ENCODE measurements around the gene ARMC7.
"Not testable (repeated sequence)": the region's sequence is repeated elsewhere in the genome, so short reads cannot be mapped to it uniquely, and the experiment has no call there.

ARMC7 gene

DNA sequence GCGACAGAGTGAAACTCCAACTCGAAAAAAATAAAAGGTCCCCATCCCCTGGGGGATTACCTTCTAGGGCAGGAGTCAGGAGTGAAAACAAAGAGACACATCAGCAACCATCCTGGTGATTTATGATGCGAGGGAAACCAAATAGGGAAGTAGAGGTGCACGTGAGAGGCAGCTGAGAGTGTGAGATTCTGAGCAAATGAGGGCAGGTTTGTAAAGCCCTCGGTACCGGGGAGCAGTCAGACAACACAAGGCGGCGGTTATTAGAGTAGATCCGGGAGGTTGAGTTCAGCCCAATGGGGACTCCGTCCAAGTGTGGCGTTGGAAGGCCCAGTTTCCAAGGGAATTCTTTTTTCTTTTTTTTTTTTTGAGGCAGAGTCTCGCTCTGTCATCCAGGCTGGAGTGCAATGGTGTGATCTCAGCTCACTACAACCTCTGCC, 7.4 kb upstream of the ARMC7 start:
- DNase-seq (ENCODE audit: low spot score): no peak

DNA sequence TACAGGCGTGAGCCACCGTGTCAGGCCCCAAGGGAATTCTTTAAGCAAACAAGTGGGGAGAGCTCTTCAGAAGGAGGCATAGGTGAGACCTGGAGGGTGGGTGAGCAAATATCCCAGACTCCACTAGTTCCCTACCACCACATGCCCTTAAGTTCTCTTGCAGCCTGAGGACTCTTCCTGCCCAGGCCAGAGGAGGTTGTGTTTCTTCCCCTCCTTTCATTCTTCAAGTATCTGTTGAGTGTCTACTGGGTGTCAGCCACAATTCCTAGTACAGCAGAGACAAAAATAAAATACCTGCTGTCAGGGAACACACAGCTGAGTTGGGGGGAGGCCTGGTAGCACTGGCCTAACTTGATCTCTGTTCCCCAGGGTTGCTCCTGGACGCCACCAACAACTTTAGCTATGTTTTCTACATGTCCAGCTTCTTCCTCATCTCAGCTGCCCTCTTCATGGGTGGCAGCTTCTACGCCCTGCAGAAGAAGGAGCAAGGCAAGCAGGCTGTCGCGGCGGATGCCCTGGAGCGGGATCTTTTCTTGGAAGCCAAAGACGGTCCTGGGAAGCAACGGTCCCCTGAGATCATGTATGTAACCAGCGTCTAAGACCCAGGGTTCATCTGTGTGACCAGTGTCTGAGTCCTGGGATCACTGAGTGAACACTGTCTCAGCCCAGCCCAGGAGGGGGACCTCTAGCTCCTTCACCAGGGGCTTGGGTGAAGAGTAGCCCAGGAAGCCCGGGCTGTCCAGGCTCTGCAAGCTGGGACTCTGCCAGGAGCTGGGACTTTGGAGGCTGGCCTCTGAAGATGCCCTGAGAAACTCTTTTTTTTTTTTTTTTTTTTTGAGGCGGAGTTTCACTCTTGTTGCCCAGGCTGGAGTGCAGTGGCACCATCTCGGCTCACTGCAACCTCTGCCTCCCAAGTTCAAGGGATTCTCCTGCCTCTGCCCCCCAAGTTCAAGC, 5.9 kb upstream of the ARMC7 start:
- DNase-seq (ENCODE audit: low spot score): no peak

DNA sequence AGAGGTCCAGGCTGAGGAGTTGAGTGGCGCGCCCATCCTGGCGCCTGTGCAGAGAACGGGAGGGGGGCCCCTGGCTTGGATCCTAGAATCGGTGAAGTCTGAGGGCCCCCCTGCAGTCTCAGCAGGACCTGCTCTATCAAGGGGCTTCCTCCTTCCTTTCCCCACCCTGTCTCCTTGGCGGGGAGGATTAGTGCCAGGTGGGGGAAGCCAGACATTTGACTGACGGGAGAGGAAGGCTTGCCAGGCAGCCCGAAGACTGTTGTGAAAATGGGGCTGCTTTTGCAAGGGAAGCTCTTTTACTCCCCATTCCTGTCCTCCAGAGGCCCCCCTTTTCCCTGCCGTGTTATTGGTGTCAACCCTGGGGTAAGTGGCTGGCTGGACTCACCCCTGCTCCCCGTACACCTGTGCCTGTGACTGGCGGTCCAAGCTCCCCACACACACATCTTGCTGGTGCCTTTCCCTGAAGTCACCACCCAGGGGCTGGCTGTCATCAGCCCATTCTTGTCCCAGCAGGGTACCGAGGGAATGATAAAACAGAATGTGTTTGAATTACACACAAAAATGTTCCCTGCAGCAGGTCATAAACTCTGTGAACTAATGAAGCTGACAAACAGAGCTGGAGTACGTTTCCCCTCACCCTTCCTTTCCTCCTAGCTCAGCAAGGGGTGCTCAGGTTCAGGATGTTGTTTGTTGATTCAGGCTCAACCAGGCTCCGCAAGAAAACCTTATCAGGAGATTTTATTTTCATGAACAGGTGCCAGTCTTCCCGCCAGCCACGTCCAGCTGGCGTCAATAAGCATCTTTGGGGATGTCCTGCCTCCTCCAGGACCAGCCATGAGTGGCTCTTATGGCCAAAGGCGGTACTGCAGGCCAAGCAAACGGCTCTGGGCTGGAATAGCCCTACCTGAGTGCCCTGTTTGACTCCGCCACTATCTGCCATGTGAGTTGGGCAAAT, 4.4 kb upstream of the ARMC7 start:
- DNase-seq (ENCODE audit: low spot score): no peak

DNA sequence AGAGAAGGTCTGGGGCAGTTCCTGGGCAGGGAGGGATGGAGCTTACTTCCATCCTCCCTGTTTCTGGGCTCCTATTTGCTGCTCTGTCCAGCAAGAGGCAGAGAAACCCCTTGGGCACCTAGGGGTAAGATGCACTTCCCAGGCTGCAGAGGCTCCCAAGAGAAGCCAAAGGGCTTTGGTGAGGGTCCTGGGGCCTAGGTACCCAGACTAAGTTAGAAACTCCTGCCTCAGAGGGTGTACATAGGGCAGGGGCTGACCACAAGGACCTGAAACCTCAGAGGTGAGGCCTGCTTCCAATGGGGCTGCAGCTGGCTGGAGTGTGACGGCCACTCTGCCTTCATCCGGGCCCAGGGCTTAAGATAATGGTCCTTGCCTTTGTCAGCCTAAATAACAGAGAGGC, 1.6 kb upstream of the ARMC7 start:
- DNase-seq (ENCODE audit: low spot score): no peak

DNA sequence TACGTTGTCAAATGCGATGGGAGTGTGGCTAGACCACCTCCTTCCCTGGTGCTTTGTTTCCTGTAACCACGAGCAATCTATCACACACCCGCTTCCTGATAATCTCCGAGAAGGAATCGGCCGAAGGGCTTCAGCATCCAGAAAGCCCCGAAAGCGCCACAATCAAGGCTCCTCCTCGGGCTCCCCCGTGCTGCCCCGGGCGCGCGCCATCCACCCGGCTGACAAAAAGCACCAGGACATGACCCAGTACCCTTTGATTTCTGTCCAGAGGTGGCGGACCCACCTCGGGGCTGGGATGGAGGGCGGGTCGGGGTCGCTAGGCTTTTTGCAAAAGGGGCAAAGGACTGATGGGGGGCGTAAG, 743 bp upstream of the ARMC7 start:
- no peak for DNase-seq (ENCODE audit: low spot score)

DNA sequence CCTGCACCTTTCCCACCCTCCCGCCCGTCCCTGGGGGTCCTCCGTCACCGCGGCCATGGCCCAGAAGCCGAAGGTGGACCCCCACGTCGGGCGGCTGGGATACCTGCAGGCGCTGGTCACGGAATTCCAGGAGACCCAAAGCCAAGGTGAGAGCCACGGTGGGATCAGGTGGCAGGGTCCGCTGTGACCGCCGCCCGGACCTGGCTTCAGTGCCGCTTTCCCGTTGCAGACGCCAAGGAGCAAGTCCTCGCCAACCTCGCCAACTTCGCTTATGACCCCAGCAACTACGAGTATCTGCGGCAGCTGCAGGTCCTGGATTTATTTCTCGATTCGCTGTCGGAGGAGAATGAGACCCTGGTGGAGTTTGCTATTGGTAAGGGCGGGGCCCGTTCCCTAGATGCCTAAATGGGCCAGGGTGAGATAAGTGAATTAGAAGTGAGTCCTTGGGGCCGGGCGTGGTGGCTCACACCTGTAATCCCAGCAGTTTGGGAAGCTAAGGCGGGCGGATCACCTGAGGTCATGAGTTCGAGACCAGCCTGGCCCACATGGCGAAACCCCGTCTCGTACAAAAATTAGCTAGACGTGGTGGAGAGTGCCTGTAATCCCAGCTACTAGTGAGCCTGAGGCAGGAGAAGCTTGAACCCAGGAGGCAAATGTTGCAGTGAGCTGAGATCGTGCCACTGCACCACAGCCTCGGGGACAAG, 617 bp downstream of the ARMC7 start:
- no peak for DNase-seq (ENCODE audit: low spot score)

DNA sequence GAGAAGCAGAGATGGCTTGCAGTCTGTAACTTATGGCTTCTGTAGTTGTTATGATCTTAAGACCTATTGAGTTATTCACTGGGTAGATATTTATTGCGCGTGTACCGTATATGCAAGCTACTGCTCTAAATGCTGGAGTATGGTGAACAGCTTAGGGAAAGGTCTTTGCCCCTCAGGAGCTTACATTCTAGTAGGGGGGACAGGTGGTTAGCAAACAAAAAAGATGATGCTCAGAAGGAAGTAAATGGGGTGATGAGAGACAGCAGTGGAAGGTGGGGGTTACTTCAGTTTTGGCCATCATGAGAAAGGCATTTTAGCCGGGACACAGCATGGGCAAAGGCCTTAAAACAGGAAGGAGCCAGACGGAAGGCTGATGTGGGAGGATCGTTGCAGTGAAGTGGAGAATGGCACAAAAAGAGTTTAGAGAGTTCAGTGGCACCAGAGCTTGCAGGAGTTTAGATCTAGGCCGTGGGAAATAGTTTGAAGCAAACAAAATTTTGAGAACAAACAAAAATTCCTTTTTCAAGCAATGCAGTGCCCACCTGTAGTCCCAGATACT, 2.1 kb downstream of the ARMC7 start:
- no peak for DNase-seq (ENCODE audit: low spot score)

DNA sequence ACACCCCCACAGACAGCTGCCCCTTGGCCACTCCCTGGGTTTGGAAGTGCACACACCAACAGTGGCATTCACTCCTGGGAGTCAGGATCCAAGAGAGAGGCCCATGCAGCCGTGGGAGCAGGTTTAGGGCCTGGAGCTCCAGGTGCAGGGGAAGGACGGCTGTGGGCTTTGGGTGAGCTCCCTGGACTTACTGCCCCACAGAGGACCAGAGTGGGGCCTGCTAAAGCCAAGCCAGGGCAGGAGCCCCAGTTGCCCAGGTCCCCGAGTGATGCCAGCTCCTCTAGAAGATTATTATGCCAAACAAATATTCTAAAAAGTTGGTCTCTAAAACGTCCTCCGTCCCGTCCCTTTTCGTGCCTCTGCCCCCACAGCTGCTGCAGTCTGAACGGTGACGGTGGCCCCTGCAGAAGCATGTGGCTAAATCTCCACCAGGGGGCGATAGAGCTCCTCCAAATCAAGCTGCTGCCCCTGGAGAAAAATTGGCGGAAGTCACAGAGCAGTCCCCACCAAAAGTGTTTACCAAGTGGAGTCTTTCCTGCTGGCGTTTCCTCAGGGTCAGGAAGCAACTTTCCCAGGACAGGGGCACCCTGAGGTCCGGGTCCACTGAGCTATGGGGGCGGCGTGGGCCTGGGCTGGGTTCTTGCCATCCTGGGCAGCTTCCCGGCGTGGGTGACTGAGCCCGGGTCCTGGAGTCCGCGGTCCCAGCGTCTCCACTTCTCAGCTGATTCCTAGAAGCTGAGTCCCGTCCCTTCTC, 4.2 kb downstream of the ARMC7 start:
- peak; percentile 91 for DNase-seq (ENCODE audit: low spot score)

DNA sequence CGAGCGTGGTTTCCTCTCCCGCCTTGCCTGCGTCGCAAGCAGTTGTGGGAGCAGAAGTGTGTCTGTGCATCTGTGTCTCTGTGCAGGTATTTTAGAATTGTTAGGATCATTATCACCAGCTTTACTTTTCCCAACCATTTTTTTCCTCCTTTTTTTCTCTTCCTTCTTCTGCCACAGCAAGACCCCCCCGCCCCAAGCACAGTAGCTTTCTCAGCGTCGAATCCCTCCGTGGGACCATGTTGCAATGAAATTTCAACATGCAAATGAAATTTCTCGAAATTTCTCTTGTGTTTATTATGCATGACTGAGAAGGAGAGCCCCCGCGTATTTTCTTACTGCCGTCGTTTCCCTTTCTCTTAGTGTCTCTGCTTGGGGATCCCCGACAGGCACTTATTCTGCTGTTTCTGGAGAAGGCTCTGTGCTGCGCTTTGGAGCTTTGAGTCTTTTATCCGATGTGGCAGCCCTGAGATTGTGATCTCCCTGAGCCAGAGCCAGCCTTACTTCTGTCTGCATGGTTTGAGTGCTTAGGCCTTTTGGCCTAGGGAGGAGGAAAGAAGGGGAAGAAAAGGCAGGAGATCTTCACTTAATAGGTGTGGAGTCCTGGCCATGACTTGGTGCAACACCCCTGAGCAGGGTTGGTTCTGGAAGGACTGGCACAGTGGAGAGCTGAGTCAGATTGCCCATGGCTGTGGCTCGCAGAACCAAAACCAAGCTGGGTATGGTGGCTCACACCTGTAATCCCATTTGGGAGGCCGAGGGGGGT, 5.0 kb downstream of the ARMC7 start:
- no peak for DNase-seq (ENCODE audit: low spot score)

DNA sequence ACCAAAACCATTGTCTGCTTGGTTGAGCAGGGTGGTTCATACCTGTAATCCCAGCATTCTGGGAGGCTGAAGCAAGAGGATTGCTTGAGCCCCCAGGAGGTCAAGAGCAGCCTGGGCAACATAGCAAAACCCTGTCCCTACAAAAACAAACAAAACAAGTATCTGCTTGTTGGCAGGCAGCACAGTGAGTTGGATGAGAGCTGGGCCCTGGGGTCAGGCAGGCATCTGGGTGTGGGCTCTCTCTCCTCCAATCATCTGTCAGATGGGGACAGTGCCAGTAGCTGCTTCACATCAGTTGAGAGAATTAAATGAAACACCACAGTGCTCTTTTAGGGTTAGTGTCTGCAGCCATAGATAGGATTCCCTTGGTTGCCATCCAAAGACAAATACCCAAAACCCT, 5.8 kb downstream of the ARMC7 start:
- DNase-seq (ENCODE audit: low spot score): no peak

DNA sequence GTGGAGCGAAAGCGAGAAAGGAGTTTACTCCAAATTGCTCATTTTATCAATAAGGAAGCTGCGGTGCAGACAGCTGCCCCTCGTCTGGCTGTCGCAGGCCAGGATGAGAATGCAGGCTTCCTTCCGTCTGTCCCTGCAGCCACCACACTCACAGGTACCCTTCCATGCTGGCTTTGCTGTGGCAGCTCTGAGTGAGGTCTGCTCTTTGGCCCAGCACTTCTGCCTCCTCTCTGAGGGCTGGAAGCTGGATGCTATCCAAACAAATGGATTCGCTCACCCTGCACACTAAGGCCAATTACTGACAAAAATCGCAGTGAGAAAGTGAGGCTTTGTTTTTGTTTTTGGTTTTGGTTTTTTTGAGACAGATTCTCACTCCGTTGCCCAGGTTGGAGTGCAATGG, 7.0 kb downstream of the ARMC7 start:
- DNase-seq (ENCODE audit: low spot score): no peak

DNA sequence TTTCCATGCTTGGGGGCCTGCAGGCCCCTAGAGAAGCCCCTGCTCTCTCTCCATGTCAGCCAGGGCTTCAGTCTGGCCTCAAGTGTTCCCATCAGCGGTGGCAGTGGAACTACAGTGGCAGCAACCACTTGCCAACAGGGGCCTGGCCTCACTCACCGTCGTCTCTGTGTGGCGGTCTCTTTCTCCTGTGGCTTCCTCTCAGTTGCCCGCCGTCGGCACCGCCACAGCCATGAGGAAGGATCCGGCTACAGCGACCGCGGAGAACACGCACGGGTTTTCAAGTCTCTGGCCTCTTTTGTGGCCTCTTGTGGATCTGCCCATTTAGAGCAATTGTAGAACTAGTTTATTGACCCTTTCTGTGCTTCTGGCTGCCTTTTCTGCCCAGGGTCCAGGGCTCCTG, 8.5 kb downstream of the ARMC7 start:
- DNase-seq (ENCODE audit: low spot score): no peak

DNA sequence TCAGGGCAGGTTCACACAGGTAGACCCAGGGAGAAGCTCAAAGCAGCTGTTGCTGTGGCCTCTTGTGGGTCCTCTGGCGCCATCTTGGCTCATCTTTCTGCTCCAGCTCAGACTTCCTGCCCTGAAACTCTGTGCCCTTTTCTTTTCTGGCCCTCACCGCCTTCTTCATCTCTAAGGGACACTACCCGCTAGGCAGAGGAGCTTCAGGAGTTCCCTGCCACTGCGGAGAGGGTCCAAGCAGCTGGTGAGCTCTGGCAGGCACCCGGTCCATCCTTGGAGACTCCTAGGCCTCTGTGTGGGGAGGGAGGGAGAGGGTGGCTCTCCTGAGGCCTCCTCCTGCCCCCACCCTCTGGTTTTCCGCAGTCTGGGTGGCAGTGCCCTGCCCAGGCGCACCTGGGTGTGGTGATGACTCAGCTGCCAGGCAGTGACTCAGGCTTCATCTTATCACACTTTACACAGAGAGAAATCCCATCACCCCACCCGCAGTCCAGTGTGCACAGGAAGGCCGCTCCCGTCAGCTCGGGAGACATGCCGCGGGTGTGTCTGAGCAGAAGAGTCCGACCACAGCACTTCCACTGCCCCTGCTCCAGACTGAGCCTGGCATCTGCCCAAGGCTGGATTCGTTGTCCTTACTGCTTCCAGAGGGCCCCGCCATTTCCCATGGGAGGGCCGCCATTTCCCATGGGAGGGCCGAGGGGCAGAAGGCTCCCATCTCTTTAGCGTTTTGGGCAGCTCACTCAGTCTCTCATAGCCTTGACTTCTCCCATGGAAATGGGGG, 14.5 kb downstream of the ARMC7 start:
- DNase-seq (ENCODE audit: low spot score): no peak

DNA sequence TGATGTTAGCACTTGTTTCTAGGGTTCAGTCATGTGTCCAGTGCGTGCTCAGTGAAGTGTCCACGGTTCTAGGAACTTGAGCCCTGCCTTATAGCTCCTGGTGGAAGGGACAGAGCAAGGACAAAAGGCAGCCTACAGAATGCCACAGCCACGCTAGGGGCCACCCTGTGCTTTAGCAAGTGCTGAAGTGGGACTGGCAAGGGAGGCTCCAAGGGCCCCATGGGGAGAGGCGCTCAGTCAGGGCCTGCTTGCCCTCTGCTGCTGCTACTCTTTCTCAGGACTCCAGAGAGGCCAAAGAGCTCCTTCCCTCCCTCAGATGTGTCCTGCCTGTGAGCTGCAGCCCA, 15.0 kb downstream of the ARMC7 start:
- no peak for DNase-seq (ENCODE audit: low spot score)

DNA sequence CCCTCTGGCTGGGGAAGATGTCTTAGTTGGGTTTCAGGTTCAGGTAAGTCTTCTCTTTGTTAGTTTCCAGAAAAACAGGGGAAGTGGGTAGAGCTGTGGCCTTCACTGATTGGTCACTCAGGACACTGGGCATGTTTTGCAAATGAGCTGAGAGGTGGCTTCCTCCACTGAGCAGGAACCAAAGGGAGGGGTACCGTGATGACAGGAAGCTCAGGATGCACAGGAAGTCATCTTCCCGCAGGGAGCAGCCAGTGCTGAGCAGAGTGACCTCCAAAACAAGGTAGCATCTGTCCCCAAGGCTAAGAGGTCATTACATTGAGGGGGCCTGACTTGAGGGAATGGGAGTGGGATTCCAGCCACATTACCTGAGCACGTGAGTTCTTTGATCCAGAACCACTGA, 16.2 kb downstream of the ARMC7 start:
- no peak for DNase-seq (ENCODE audit: low spot score)

DNA sequence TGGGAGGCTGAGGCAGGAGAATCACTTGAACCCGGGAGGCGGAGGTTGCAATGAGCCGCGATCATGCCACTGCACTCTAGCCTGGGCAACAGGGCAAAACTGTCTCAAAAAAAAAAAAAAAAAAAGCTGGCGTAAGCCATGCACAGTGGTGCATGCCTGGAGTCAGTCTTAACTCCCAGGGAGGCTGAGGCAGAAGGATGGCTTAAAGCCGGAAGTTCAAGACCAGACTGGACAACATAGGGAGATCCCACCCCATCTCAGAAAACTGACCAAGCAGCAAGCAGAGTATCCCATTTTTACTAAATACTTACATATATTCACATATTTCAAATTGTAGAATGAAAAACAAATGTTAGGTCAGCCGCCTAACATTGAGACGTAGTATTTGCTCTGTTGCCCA, 17.2 kb downstream of the ARMC7 start:
- DNase-seq (ENCODE audit: low spot score): no peak

DNA sequence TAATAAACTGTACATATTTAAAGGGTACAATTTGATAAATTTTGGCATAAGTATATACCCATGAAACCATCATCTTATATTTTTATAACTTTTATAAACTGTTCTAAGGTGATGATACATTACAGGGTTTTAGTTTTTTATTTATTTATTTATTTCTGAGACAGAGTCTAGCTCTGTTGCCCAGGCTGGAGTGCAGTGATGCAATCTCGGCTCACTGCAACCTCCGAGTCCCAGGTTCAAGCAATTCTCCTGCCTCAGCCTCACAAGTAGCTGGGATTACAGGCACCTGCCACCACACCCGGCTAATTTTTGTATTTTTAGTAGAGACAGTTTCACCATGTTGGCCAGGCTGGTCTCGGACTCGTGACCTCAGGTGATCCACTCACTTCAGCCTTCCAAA, 18.2 kb downstream of the ARMC7 start:
- not testable (repeated sequence) for DNase-seq (ENCODE audit: low spot score)

DNA sequence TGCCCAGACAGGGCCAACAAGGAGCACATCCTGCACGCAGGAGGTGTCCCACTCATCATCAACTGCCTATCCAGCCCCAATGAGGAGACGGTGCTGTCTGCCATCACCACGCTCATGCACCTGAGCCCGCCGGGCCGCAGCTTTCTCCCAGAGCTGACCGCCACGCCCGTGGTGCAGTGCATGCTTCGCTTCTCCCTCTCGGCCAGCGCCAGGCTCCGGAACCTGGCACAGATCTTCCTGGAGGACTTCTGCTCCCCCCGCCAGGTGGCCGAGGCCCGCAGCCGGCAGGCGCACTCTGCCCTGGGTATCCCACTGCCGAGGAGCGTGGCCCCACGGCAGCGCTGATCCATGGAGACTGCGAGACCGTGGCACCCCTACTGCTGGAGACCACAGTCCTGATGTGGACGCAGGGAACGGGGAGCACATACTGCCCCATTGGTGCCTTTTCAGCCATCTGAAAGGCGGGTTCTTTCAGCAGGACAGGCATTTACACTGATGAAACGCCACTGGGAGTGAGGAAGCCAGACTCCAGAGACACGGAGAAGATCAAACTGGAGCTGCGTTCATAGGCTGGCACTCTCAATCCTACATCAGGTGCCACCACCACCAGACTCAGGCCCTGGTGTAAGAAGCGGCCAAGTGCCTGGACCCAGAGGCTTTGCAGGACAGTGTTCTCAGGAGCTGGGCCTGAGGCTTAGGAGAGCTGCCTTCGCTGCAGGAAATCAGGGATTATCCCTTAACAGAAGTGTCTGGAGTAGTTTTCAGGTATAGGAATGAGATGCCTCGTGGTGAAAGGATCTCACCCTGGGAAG, 19.1 kb downstream of the ARMC7 start:
- no peak for DNase-seq (ENCODE audit: low spot score)

DNA sequence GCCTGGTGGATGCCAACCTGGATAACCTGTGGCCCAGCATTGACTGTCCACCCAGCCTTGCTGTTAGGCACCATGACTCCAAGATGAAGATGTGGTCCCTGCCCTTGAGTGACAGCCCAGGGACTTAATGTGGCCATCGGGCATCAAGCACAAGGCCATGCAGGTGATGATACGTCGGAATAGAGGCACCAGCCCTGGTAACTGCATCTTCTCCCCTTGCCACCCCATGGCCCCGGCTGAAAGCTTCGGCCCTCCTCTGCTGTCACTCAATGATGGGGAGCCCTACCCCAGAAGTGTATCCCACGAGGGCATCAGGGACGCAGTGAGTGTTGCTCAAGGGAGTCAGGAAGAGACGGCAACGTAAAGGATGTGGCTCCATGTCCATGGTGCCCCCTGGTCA, 19.8 kb downstream of the ARMC7 start:
- no peak for DNase-seq (ENCODE audit: low spot score)
